C4-2B (cell line): ENCODE results near the gene CPHXL2.
A peak's percentile ranks its signal among the peaks of the same experiment; 100 is the strongest.

Experiments used
- H3K27ac ChIP-seq: fragments of 450-650 bp; 2 replicates; pipeline ENCODE4 v1.5.1; 2017
- CTCF ChIP-seq: fragments of 450-650 bp; conservative IDR thresholded peaks from 2 replicates; pipeline ENCODE4 v1.5.1; 2017; ENCODE audit warnings: mild to moderate bottlenecking
- ZFX ChIP-seq: fragments of 450-650 bp; IDR thresholded peaks from 2 replicates; pipeline ENCODE4 v1.6.1; 2017

CPHXL2 gene

GRCh38 chr16:75628351-75628750 is 48.5 kb downstream of the CPHXL2 start:
- no peak overlapping the region for H3K27ac ChIP-seq
- TF ChIP-seq CTCF (no peak), ZFX (no peak)

- no peak for TF ChIP-seq ZFX
- no peak for TF ChIP-seq CTCF
- no peak overlapping the region for H3K27ac ChIP-seq
Observed at GRCh38 chr16:75627851-75628250, 49.0 kb downstream of the CPHXL2 start.

GRCh38 chr16:75626806-75627205 is 50.0 kb downstream of the CPHXL2 start:
- no peak overlapping the region for H3K27ac ChIP-seq
- TF ChIP-seq CTCF (no peak), ZFX (no peak)

- TF ChIP-seq ZFX: no peak
- no peak for TF ChIP-seq CTCF
- H3K27ac ChIP-seq: no peak overlapping the region
Observed at GRCh38 chr16:75624921-75625334, 51.9 kb downstream of the CPHXL2 start.

GRCh38 chr16:75622761-75623605 is 53.8 kb downstream of the CPHXL2 start, which contains the start of gene ADAT1:
Gene ADAT1, minus strand, starts transcription at chr16:75623281. Its CDS starts 2,482 bp downstream, at chr16:75620799.
- H3K27ac ChIP-seq: peak within 1 kb of the TSS; percentile 86
- peak; percentile 54 for TF ChIP-seq ZFX
- TF ChIP-seq CTCF: no peak

GRCh38 chr16:75621170-75621477 is 55.7 kb downstream of the CPHXL2 start:
- H3K27ac ChIP-seq: no peak overlapping the region
- TF ChIP-seq ZFX (no peak), CTCF (peak; percentile 39)

GRCh38 chr16:75620326-75621169 is 56.3 kb downstream of the CPHXL2 start:
- no peak overlapping the region for H3K27ac ChIP-seq
- no peak for TF ChIP-seq CTCF
- TF ChIP-seq ZFX: no peak
